OCI-LY1 (cell line): ENCODE measurements around the gene ROBO1.

ENCODE experiments used
- CTCF ChIP-seq: fragments of 200-600 bp; sonication (generic), shearing (Covaris generic); IDR thresholded peaks from 2 replicates; pipeline ENCODE4 v1.5.1; 2017; ENCODE audit warnings: mild to moderate bottlenecking, antibody characterized with exemption, low read length, moderate library complexity, mixed read lengths
- EZH2 ChIP-seq: fragments of 200-600 bp; sonication (generic), shearing (Covaris generic); IDR thresholded peaks from 2 replicates; pipeline ENCODE4 v1.8.0; 2017; ENCODE audit warnings: borderline replicate concordance, mixed run types, mild to moderate bottlenecking, antibody characterized with exemption, low read length, moderate library complexity, mixed read lengths

- TF ChIP-seq CTCF (no peak), EZH2 (no peak)
These were observed 1025.3 kb downstream of the ROBO1 start for GRCh38 chr3:78742491-78742890.
